NOMO-1 treated with dmso at 0.1 percent for 144 hours (cell line): Measurements from ENCODE around the gene GLTP.

ENCODE experiments used
- DNase-seq: peaks from one replicate; lab custom pipeline; 2025; ENCODE audit not compliant: unreplicated experiment; lab: John Stamatoyannopoulos, UW

Gene GLTP

GRCh38 chr12:109802828-109803227, 77.5 kb downstream of the GLTP start:
- no peak for DNase-seq
